GM18907 (cell line): ENCODE data around the gene XCL1.
"Not testable (repeated sequence)": the region's sequence is repeated elsewhere in the genome, so short reads cannot be mapped to it uniquely, and the experiment has no call there.

Source experiments
- ATAC-seq: cut with Tn5 transposase; IDR thresholded peaks from one replicate; pipeline ENCODE4 v1.9.1; 2021; ENCODE audit warnings: mild to moderate bottlenecking, moderate library complexity; ENCODE audit not compliant: unreplicated experiment

XCL1 gene

DNA sequence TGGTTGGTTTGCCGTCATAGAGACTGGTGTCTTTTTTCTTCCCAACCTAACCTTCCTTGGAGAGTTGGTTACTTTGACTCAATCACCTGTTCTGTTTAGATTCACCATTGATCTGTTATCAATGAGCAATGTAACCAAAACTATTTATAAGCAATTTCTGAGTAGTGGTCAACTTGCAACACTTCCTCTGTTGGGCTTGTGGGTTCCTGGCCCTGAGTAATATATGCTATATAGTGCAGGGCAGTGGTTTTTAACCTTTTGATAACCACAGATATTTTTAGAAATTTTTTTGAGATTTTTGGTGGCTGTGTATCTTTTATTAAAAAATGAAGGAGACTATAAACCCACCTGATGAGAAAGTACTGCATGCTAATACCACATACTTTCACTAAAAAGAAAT lies 9.4 kb upstream of the XCL1 start:
- no peak for ATAC-seq

DNA sequence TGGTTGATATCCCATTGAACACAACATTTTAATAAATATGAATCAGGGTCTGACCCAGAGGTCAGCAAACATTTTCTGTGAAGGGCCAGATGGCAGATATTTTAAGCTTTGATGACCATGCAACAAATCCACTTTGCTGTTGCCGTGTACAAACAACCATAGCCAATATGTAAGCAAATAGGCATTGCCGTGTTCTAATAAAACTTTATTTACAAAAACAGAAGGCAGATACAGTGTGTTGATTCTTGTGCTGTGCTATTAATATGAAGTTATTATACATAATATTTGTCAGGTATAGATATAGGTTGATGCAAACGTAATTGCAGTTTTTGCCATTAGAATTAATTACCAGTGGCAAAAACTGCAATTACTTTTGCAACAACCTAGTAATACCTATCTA lies 8.8 kb upstream of the XCL1 start:
- no peak for ATAC-seq

DNA sequence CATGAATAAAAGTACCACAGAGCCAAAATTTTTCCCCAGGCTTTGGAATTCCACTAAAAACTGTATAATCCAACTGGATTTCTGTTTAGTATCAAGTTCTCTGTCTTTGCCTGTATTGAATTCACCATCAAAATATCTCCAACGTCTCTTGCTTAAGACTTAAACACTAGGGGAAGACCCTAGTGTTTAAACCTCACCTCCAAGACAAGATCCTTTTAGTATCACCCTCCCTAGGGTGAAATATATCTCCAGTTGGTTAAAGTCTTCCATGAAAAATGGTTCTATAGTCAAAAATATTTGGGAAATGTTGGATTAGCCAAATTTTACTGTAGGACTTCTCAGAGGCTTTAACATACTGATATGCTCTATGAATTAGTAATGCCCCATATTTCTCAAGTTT lies 8.1 kb upstream of the XCL1 start:
- ATAC-seq = no peak

DNA sequence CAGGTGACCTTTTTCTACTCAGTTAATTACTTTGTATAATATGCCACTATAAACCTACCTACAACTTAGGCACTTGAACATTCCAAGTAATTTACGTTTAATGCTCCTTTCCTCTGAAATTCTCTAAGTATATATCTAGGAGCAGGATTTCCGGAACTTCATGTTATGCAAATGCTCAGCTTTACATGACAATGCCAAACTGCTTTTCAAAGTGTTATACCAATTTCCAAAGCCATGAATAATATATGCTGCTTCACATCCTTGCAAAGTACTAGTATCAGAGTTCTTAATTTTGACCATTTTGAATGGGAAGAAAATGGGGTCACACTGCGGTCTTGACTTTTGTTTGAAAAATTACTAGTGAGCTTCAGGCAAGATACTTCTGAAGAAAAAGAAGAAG lies 5.8 kb upstream of the XCL1 start:
- no peak for ATAC-seq

DNA sequence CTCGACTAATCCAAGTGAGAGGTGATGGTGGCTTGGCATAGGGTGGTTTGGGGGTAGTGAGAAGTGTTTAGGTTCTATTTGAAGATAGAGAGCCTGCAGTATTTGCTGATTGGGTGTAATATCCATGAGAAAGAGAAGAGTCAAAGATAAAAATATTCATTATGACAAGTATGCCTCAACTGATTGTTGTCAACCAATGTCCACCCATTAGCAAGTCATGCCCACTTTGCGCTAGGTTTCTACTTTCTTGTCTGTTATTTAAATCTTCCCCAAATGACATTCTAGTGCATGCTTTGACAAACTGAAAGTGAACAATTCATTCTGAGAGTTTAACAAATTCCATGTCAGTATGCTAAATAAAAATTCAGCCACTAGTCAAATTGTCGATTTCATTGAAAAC lies 3.8 kb upstream of the XCL1 start:
- no peak for ATAC-seq

DNA sequence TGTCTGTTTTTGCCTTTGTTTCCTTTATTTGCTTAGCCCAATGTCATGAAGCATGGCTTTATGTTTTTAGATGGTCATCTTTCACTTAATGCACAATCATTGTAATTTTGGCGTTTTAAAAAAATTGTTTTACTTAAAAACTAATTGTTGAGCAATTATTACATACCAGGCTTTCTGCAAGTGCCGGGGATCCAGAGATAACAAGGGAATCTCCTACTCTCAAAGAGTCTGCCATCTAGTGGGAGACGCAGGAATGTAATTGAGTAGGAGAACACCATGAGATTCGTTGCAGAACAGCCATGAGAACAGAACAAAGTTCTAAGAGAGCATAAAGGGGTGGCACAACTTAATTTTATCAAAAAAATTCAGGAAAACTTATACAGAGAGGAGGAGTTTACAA lies 2.2 kb upstream of the XCL1 start:
- ATAC-seq = not testable (repeated sequence)

DNA sequence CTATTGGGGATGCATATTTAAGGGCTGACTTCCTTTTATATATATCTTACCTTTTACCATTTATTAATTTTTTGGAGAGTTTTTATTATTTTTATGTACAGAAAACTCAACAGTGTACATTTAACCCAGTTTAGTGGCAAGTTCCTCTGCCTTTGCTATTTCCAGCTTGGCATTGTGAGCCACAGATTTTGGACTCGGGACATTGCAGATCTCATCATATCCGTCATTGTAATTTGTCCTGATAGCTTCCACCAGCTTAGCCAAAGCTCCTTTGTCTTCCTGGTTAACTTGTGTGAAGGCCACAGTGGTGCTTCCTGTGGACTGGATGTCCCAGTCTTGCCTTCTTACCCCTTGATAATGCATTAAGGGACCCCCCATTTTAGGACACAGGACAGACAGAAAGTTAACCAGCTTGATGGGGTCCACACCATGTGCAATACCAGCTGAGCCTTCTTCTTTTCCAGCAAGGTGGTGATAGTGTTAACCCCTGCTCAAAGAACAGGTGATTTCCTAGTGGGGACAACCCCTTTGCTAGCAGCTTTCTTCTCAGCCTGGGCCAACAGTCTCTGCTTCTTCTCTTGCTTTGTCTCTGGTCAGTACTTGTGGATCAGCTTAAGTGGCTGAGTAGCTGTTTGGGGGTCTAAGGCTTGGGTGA lies 2.3 kb downstream of the XCL1 start:
- not testable (repeated sequence) for ATAC-seq

DNA sequence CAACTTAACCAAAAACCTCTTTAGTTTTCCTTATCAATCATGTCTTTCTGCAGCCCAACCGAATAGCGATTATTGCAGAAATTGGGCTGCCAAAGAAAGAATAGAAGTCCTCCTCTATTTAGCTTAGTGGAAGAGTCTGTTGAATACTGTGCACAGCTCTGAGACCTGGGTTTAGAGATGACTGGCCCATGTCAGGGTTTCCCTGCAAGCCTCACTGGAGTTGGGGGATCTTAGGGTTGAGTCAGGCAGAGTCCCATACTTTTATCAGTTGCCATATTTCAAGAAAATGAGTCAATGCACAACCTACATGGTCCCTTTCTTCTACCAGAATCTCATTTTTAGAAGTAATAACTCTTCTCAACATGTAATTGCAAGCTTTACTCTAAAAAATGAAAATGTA lies 3.9 kb downstream of the XCL1 start:
- ATAC-seq = not testable (repeated sequence)

DNA sequence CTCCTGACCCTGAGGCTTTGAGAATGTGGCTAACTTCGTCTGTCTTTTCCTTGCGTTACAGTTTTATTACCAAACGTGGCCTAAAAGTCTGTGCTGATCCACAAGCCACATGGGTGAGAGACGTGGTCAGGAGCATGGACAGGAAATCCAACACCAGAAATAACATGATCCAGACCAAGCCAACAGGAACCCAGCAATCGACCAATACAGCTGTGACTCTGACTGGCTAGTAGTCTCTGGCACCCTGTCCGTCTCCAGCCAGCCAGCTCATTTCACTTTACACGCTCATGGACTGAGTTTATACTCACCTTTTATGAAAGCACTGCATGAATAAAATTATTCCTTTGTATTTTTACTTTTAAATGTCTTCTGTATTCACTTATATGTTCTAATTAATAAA lies 4.6 kb downstream of the XCL1 start:
- not testable (repeated sequence) for ATAC-seq

DNA sequence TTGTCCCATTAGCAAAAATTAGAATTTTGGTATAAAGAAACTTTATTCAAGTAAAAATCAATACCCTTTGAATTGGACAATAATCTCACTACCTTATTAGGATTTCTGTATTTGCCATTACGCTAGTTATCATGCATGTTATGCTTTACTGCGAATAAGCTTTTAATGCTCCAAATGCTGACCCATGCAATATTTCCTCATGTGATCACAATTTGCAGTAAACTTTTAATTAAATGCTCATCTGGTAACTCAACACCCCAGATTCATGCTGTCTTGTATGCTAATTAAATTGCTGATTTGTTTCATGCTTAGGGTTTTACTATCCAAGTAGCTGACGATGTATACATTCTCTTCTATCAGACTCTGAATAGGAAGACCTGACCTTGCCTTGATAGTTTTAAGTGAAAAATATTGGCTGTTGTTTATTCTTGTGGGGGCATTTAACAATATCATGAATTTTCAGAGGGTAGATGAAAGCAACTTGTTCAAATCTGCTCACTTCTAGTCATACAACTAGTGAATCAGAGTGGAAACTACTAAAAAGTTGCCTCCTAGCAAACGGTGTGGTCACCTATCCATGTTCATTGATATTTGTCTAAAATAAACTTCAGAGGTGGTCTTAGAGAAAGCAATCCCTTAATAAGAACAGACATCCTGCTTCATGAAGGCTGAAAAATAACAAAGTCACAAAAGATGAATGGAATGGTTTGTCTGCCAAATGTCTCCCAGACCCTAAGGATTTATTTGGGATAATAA lies 5.6 kb downstream of the XCL1 start:
- ATAC-seq = no peak

DNA sequence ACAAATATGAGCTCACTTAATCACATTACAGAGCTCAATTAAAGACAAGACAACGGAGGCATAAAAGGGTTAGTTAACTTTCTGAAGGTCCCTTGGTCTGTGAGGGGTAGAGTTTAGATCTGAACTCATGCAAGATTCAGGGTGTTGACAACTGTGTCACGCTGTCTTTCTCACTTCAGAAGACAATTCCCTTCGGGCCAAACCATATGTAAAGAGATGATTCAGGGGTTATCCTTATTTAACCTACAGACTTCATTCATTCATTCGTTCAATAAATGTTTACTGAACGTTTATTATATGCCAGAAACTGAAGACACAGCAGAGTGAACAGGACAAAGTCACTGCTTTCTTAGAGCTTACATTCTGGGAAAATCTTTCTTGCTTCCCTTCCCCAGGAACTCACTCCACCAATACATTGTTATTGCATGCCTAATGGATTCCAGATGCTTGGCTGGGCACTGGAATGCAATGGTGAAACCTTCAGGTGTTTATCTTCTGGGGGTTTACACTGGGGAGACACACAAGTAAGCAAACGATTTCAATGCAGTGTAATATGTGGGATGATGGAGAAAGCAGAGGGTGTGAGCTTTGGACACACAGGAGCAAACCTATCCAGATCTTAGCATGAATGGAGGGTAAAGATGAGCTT lies 6.4 kb downstream of the XCL1 start:
- no peak for ATAC-seq

DNA sequence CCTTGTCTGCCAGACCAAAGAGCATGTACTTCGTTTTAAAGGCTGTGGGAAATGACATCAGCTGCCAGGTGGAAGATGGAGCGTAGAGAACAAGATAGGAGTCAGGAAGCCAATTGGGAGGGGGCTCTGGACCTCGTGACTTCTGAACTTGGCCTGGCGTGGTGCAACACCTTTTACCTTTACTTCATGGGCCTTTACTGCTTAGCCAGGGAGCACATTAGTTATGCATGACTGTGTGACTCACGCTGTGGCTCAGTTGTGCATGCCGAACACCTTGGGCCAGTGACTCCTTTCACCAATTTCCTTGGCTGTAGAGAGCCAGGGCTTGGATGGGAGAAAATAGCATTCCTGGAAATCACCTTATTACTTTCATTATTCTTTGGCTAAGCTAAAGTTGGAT lies 7.2 kb downstream of the XCL1 start:
- ATAC-seq = no peak

DNA sequence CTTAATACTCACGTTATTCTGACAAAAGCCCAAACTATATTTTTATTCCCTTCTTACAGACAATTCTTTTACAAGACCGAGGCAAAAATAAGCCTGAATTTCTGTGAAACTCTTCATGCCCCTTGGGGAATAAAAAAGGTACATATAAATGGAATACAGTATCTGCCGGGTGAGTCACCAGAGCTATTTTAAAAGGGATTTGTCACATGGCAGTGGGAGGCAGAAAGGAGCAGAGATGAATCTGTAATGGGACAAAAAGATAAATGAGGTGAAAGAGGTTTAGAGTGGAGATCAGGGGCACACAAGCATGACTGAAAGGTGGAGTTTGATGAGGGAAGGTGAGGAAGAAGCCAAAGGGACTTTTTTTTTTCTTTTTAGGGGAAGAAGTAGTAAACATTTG lies 8.8 kb downstream of the XCL1 start:
- ATAC-seq = no peak

DNA sequence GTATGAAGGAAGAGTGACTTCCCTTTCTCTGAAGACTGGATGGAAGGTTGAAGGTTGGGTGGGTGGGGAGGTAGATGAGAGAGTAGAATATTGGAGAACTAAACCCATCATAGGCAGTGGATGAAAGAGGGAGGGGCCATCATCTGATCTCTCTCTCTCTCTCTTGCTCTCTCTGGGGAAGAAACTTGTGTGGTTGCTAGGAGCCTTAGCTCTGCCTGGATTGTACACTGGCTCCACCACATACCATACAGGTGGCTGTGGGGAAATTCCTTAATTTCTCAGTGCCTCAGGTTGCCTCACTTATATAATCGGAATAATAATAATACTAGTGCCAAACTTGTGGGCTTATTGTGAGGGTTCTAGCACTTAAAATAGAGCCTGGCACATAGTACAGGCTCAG lies 9.5 kb downstream of the XCL1 start:
- ATAC-seq = no peak

DNA sequence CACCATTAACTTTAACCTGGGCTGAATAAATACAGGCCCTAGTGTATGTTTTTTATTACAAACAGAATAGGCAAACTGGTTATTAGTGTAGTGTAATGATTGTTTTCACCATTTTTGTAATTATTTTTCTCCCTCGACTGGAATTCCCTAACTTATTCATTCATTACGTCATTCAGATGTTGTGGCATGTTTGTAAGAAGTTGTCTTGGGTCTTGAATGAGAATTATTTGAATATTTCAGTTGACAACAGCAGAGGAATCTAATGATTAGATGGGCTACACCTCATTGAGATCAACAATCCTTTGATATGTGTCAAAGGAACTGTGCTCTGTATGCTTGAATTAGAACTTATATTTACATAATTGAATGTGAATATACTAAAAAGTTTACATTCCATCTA lies 12.8 kb downstream of the XCL1 start:
- no peak for ATAC-seq

DNA sequence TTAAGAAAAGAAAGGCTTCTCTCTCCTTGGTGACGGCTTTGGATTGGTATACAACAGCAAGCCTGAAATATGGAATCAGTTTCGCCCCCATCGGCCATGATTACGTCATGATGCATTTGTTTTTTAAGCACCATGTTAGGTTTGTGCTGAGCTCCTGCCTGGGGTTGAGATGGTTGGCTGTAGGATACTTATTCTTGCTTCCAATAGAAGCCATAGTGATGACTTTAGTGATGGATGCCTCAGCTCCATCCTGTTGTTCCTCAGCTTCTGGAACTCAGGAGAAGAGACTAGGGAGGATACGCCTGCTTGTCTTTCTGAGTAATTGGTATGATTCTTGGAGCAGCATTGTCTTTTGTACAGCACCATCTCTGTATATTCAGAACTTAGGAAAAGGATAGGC lies 14.7 kb downstream of the XCL1 start:
- ATAC-seq = no peak

DNA sequence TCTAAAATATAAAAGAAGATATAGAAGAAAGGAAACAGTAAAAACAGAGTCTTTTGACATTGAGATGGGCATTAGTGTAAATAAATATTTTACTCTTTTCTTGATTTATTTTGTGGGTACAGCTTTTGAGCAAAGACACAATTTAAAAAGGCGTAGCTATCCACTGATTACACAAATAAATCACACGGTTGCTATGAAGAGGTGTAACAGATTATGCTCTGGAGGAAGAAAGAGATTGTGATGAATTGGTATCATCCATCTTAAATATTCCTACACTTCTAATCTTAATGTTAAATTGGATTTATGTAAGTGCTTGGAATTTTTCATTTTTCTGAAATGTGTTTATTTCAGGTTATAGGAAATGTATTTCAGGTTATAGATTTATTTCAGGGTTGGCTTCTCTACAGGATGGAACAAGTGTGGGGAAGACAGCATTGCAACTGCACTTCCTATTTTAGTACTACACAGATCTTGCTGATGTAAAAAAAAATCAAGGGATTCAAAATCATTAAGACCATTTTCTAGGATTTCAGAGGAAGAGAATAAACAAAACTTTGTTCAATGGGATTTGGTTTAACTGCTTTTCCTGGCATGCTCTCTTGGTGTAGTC lies 15.3 kb downstream of the XCL1 start:
- ATAC-seq = no peak

DNA sequence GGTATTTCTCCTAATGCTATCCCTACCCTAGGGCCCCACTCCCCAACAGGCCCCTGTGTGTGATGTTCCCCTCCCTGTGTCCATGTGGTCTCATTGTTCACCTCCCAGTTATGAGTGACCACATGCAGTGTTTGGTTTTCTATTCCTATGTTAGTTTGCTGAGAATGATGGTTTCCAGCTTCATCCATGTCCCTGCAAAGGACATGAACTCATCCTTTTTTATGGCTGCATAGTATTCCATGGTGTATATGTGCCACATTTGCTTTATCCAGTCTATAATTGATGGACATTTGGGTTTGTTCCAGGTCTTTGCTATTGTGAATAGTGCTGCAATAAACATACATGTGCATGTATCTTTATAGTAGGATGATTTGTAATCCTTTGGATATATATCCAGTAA lies 19.0 kb downstream of the XCL1 start:
- ATAC-seq = not testable (repeated sequence)

DNA sequence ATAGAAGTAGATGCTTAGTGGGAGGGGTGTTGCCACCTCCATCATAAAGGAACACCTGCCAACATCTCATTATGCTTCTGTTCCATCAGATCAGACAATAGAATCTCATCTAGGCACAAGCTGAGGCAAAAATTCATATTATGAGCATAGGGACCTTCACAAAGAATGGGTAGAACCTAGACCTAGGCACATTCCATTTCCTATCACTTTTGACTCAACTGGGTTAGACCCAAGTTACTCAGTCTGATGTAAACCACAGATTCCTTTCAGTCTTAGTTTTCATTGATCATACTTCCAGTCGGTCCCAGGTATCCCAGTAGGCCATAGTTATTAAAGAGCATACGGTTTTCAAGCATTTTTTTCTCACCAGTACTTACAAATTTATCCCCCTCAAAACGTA lies 21.7 kb downstream of the XCL1 start:
- no peak for ATAC-seq

DNA sequence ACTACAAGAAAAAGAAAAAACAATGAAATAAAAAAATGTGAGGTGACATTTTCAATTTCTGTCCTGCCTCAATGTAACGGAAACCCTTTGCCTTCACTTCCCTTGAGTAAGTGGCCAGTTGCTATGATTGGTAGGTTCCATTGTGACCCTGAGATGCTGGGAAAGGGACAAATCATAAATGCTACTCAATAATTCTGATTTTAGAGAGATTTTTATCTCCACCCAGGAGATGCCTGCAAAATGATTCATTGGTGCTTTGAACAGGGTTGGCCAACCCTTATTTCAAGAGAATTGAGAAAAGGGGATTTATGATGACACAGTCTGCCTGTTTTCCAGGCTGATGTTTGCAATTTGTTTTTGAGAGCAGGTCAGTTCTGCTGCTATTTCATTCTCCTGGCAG lies 22.5 kb downstream of the XCL1 start:
- no peak for ATAC-seq

DNA sequence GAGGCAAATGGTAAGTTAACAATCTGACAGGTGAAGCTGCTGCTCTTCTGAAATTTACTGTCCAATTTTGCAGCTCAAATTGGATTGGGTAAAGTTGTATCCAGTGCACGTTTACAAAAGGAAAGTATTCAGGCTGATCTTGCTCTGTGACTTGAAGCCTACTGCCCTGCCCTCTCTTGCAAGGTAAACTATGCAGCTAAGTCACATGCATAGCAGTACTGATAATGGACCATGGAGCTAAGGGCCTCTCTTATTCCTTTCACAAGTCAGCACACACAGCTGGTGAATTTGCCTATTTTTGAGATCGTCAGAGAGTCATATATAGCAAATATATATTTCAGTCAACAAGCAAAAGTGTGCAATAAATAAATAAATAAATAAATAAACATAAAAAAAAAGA lies 23.2 kb downstream of the XCL1 start:
- no peak for ATAC-seq

DNA sequence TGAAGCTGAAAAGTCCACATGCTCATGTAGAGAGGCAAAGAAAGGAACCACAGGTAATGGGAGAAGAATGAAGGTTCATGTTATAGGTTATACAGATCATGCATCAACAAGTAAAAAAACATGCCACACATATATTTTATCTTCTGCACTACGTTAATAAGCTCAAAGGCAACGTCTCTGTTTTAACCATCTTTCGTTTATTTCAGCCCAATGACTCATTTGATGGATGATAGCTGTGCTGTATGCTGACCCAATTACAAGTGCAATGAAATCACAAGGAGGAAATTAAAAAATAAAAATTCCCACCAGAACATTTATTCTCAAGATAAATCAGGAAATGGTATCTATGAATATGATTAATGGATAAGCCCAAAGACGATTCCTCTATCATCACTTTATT lies 24.6 kb downstream of the XCL1 start:
- ATAC-seq = no peak
